HCT116 (cell line): ENCODE data around the gene SUSD5. TPM values are rescaled to one million over a fixed set of nuclear protein-coding genes. Genes with fewer than 3 reads are reported as not detected.
A peak's percentile ranks its signal among the peaks of the same experiment; 100 is the strongest.

ENCODE experiments used
- ATAC-seq: fragments of 200-7000 bp; cut with Tn5 transposase; 2 replicates; pipeline ENCODE4 v1.9.1; 2020; ENCODE audit warnings: mild to moderate bottlenecking, moderate library complexity
- BruUV-seq: library from RNA; stranded (reverse); fragments of 400-500 nt; replicated peaks from 2 replicates; lab custom pipeline; 2021; lab: Mats Ljungman, UMichigan
- CTCF ChIA-PET: fragments of 300-600 bp; sonication (Branson Sonifier 250); formaldehyde crosslinking; loops from one replicate; lab custom pipeline; 2021; ENCODE audit warnings: antibody characterized with exemption; lab: Charles Lee
- POLR2A ChIA-PET: fragments of 300-600, 350-600 bp; sonication (Branson Sonifier 250); formaldehyde crosslinking; loops from one replicate; lab custom pipeline; 2021; ENCODE audit warnings: antibody characterized with exemption; lab: Charles Lee
- RAD21 ChIA-PET, 2 experiments: fragments of 300-600 bp; sonication (Branson Sonifier 250); formaldehyde crosslinking; loops; one replicate each; lab custom pipeline; 2023; ENCODE audit warnings: low total read pairs in 2 of 2; ENCODE audit not compliant: uncharacterized antibody in 2 of 2, unreplicated experiment in 2 of 2, low non-redundant PET in 1 of 2; lab: Charles Lee
- DNase-seq: peaks from one replicate; pipeline ENCODE4 v3.0.0-alpha.2; 2010; ENCODE audit warnings: low read depth, low spot score
- H2AFZ ChIP-seq: fragments of 200-600 bp; shearing (Covaris generic), sonication (generic); 2 replicates; pipeline ENCODE4 v1.6.1; 2017; ENCODE audit warnings: low read depth, mixed run types, mixed read lengths, antibody characterized with exemption, low read length; ENCODE audit not compliant: poor library complexity, severe bottlenecking
- H3K27ac ChIP-seq: 2 replicates; pipeline ENCODE4 v1.5.1; 2012; ENCODE audit warnings: low read depth, low read length
- H3K27me3 ChIP-seq: fragments of 200-600 bp; sonication (generic); 2 replicates; pipeline ENCODE4 v1.6.1; 2016; ENCODE audit warnings: mixed run types, low read length, mixed read lengths; ENCODE audit not compliant: insufficient read depth
- H3K36me3 ChIP-seq, 2 experiments: fragments of 200-500 bp in 1 of 2; fragments of 200-600 bp in 1 of 2; sonication (Bioruptor generic) in 1 of 2; sonication (generic) in 1 of 2; 2 replicates each; pipeline versions ENCODE4 v1.5.1 to v1.6.1; 2014 to 2016; ENCODE audit warnings: low read length in 2 of 2, inconsistent platforms in 1 of 2, mixed read lengths in 1 of 2, mixed run types in 1 of 2; ENCODE audit not compliant: insufficient read depth in 2 of 2, control insufficient read depth in 1 of 2
- H3K4me1 ChIP-seq, 2 experiments: fragments of 200-600 bp in 1 of 2; sonication (generic) in 1 of 2; 2 replicates each; pipeline versions ENCODE4 v1.5.1 to v1.6.1; 2012 to 2017; ENCODE audit warnings: low read length in 2 of 2, inconsistent platforms in 1 of 2, mild to moderate bottlenecking in 1 of 2, mixed read lengths in 1 of 2, mixed run types in 1 of 2, moderate library complexity in 1 of 2; ENCODE audit not compliant: insufficient read depth in 2 of 2, control insufficient read depth in 1 of 2
- H3K4me2 ChIP-seq: fragments of 200-600 bp; sonication (generic); 2 replicates; pipeline ENCODE4 v1.6.1; 2017; ENCODE audit warnings: mixed run types, low read length, mixed read lengths
- H3K4me3 ChIP-seq, 2 experiments: fragments of 200-600 bp in 1 of 2; sonication (generic) in 1 of 2; replicated peaks in 1 of 2; 2 replicates each; pipeline ENCODE4 v1.5.1; 2011 to 2016; ENCODE audit warnings: low read length in 2 of 2, control low read depth in 1 of 2, low read depth in 1 of 2, mild to moderate bottlenecking in 1 of 2, mixed read lengths in 1 of 2, mixed run types in 1 of 2
- H3K79me2 ChIP-seq: fragments of 200-600 bp; sonication (generic); 2 replicates; pipeline ENCODE4 v1.6.1; 2017; ENCODE audit warnings: mild to moderate bottlenecking, mixed run types, low read length, moderate library complexity, mixed read lengths; ENCODE audit not compliant: insufficient read depth
- H3K9ac ChIP-seq: fragments of 200-600 bp; sonication (generic); 2 replicates; pipeline ENCODE4 v1.6.1; 2016; ENCODE audit warnings: low read length, mixed read lengths
- H3K9me2 ChIP-seq: fragments of 200-600 bp; sonication (generic), shearing (Covaris generic); 2 replicates; pipeline ENCODE4 v1.6.1; 2017; ENCODE audit warnings: mixed run types, mild to moderate bottlenecking, moderate library complexity; ENCODE audit not compliant: insufficient read depth
- H3K9me3 ChIP-seq, 2 experiments: fragments of 200-500 bp in 1 of 2; fragments of 200-600 bp in 1 of 2; sonication (Bioruptor generic) in 1 of 2; sonication (generic) in 1 of 2; 2 replicates each; pipeline ENCODE4 v1.6.1; 2014 to 2017; ENCODE audit warnings: low read length in 2 of 2, mixed read lengths in 2 of 2, inconsistent platforms in 1 of 2, low read depth in 1 of 2, mild to moderate bottlenecking in 1 of 2, mixed run types in 1 of 2, moderate library complexity in 1 of 2; ENCODE audit not compliant: control insufficient read depth in 1 of 2, insufficient read depth in 1 of 2
- H4K20me1 ChIP-seq: fragments of 200-600 bp; sonication (generic), shearing (Covaris generic); 2 replicates; pipeline ENCODE4 v1.6.1; 2017; ENCODE audit warnings: mixed run types, mild to moderate bottlenecking, moderate library complexity; ENCODE audit not compliant: insufficient read depth
- CBX3 ChIP-seq: IDR thresholded peaks from 2 replicates; pipeline ENCODE4 v1.6.1; 2012; ENCODE audit warnings: low read depth
- EGR1 ChIP-seq: IDR thresholded peaks from 2 replicates; pipeline ENCODE4 v1.6.1; 2012; ENCODE audit warnings: low read depth
- EZH2phosphoT487 ChIP-seq: fragments of 200-600 bp; IDR thresholded peaks from 2 replicates; pipeline ENCODE4 v1.6.1; 2018; ENCODE audit warnings: antibody characterized with exemption, borderline replicate concordance
- JUND ChIP-seq: IDR thresholded peaks from 2 replicates; pipeline ENCODE4 v1.6.1; 2012
- MAX ChIP-seq: IDR thresholded peaks from 2 replicates; pipeline ENCODE4 v1.6.1; 2012
- TCF7L2 ChIP-seq: IDR thresholded peaks from 2 replicates; pipeline ENCODE4 v1.7.0; 2011; ENCODE audit warnings: borderline replicate concordance, inconsistent platforms; ENCODE audit not compliant: insufficient read depth, insufficient read length; ENCODE audit errors: extremely low read depth
- YY1 ChIP-seq: IDR thresholded peaks from 2 replicates; pipeline ENCODE4 v1.6.1; 2011; ENCODE audit warnings: low read length, low read depth, moderate library complexity, mild to moderate bottlenecking; ENCODE audit not compliant: insufficient replicate concordance; ENCODE audit errors: extremely low read depth
- intact Hi-C: fragments of 100-400 bp; cut with micrococcal nuclease; formaldehyde crosslinking; loops from 2 replicates; pipeline ENCODE4 v1.10.0; 2022
- total RNA-seq: library from RNA; stranded (reverse); gene quantifications from one replicate; pipeline ENCODE4 v1.2.1, GENCODE V29; 2021; ENCODE audit not compliant: unreplicated experiment

Gene SUSD5
- total RNA-seq, 1 experiment from 2014 or later = not detected

- no peak overlapping the region for H2AFZ ChIP-seq
- no peak overlapping the region for H3K4me2 ChIP-seq
- intact Hi-C loops = no loop called here
- H3K36me3 ChIP-seq = no peaks in the 10 kb centered on the region
- H4K20me1 ChIP-seq = no peaks in the 10 kb centered on the region
- ChIA-PET RAD21 (no interaction called here), POLR2A (no interaction called here), CTCF (no interaction called here)
- BruUV-seq = no TSS peak
- H3K79me2 ChIP-seq = no peaks in the 10 kb centered on the region
- peak; percentile 32; the same call in 1 of the 2 replicates for ATAC-seq
- no peaks in the 10 kb centered on the region for H3K9me3 ChIP-seq
- no peak for TF ChIP-seq MAX
- H3K27me3 ChIP-seq = no peaks in the 10 kb centered on the region
- DNase-seq = no peak
- no peak overlapping the region for H3K4me3 ChIP-seq
- H3K27ac ChIP-seq = no peak overlapping the region
- H3K4me1 ChIP-seq = peaks cover 3 to 16% of the 10 kb centered on the region in 2 experiments; a peak in 2 of 4 replicates
- H3K9ac ChIP-seq = no peak overlapping the region
- no peaks in the 10 kb centered on the region for H3K9me2 ChIP-seq
Measured at GRCh38 chr3:33159981-33160380, 58.6 kb downstream of the SUSD5 start.

GRCh38 chr3:33159234-33159633 is 59.4 kb downstream of the SUSD5 start:
- Histone ChIP-seq H3K9me3 (no peaks in the 10 kb centered on the region), H2AFZ (no peak overlapping the region), H3K27ac (no peak overlapping the region), H3K9ac (no peak overlapping the region), H3K27me3 (no peaks in the 10 kb centered on the region), H3K4me1 (peaks cover 3 to 16% of the 10 kb centered on the region in 2 experiments; a peak in 2 of 4 replicates), H4K20me1 (no peaks in the 10 kb centered on the region), H3K9me2 (no peaks in the 10 kb centered on the region), H3K4me2 (no peak overlapping the region), H3K4me3 (no peak overlapping the region), H3K36me3 (no peaks in the 10 kb centered on the region), H3K79me2 (no peaks in the 10 kb centered on the region)
- TF ChIP-seq EGR1 (no peak), YY1 (no peak), EZH2phosphoT487 (no peak), TCF7L2 (no peak), CBX3 (no peak), JUND (no peak)
- CTCF ChIA-PET = no interaction called here
- RAD21 ChIA-PET = no interaction called here
- ATAC-seq (no peak), DNase-seq (no peak)
- intact Hi-C loops = no loop called here
- no TSS peak for BruUV-seq
- POLR2A ChIA-PET = no interaction called here
